H1 (cell line): ENCODE measurements around the gene TSPAN9. TPM values are rescaled to one million over a fixed set of nuclear protein-coding genes. Genes with fewer than 3 reads are reported as not detected.
A peak's percentile ranks its signal among the peaks of the same experiment; 100 is the strongest.

Experiments
- CTCF ChIA-PET: fragments of 300-600 bp; sonication (Branson Sonifier 250); formaldehyde crosslinking; loops from one replicate; lab custom pipeline; 2021; ENCODE audit not compliant: partially characterized antibody; lab: Charles Lee
- POLR2A ChIA-PET: fragments of 300-600 bp; sonication (Branson Sonifier 250); formaldehyde crosslinking; loops from one replicate; lab custom pipeline; 2021; ENCODE audit warnings: inconsistent platforms; ENCODE audit not compliant: partially characterized antibody; lab: Charles Lee
- DNase-seq, 2 experiments: peaks; one replicate each; pipeline versions ENCODE4 v3.0.0 to v3.0.0-alpha.2; 2010 to 2022; ENCODE audit warnings: low spot score in 2 of 2, low read depth in 1 of 2, mixed read lengths in 1 of 2
- FAIRE-seq: peaks from 2 replicates; lab custom pipeline; 2011; peaks lifted over from hg19 to GRCh38; lab: Jason Lieb, UNC
- H2AFZ ChIP-seq: 2 replicates; pipeline ENCODE4 v1.8.1; 2012; ENCODE audit warnings: low read length, inconsistent platforms
- H2AK5ac ChIP-seq: 2 replicates; pipeline ENCODE4 v1.6.1; 2013; ENCODE audit warnings: low read depth, low read length
- H2BK120ac ChIP-seq: replicated peaks from 2 replicates; pipeline ENCODE3; 2013; ENCODE audit warnings: low read depth, low read length, inconsistent platforms
- H2BK12ac ChIP-seq: 2 replicates; pipeline ENCODE4 v1.6.1; 2013; ENCODE audit warnings: low read depth, low read length
- H2BK15ac ChIP-seq: 2 replicates; pipeline ENCODE4 v1.6.1; 2013; ENCODE audit warnings: low read length
- H2BK20ac ChIP-seq: 2 replicates; pipeline ENCODE4 v1.6.1; 2013; ENCODE audit warnings: low read length
- H2BK5ac ChIP-seq: 2 replicates; pipeline ENCODE4 v1.6.1; 2013; ENCODE audit warnings: low read depth, low read length
- H3K14ac ChIP-seq: 2 replicates; pipeline ENCODE4 v1.6.1; 2013; ENCODE audit warnings: inconsistent platforms; ENCODE audit not compliant: insufficient read length
- H3K18ac ChIP-seq: 2 replicates; pipeline ENCODE4 v1.6.1; 2013; ENCODE audit warnings: low read length; ENCODE audit errors: extremely low read depth
- H3K23ac ChIP-seq: 2 replicates; pipeline ENCODE4 v1.6.1; 2013; ENCODE audit warnings: inconsistent platforms; ENCODE audit not compliant: insufficient read length
- H3K23me2 ChIP-seq: 2 replicates; pipeline ENCODE4 v1.6.1; 2013; ENCODE audit warnings: low read depth, low read length
- H3K27ac ChIP-seq: 2 replicates; pipeline ENCODE4 v1.6.1; 2011; ENCODE audit warnings: low read depth, low read length, inconsistent platforms
- H3K27me3 ChIP-seq, 4 experiments: replicated peaks in 1 of 4; 1 replicate in 1 of 4; 2 replicates in 3 of 4; pipeline versions ENCODE4 v1.6.1 to v1.8.1; 2011 to 2013; ENCODE audit warnings: low read length in 3 of 4, mild to moderate bottlenecking in 3 of 4, inconsistent platforms in 2 of 4, mixed read lengths in 2 of 4, moderate library complexity in 1 of 4; ENCODE audit not compliant: control insufficient read depth in 3 of 4, insufficient read depth in 3 of 4; ENCODE audit errors: extremely low read depth in 1 of 4
- H3K36me3 ChIP-seq, 4 experiments: 2 replicates each; pipeline versions ENCODE4 v1.6.1 to v1.8.1; 2011 to 2013; ENCODE audit warnings: mild to moderate bottlenecking in 4 of 4, low read length in 3 of 4, moderate library complexity in 2 of 4, control low read depth in 1 of 4, inconsistent platforms in 1 of 4; ENCODE audit not compliant: insufficient read depth in 4 of 4, control insufficient read depth in 2 of 4
- H3K4ac ChIP-seq: replicated peaks from 2 replicates; pipeline ENCODE3; 2013; ENCODE audit warnings: low read length, low read depth, mixed read lengths, inconsistent platforms; ENCODE audit not compliant: insufficient read length
- H3K4me1 ChIP-seq, 4 experiments: replicated peaks in 1 of 4; 1 replicate in 1 of 4; 2 replicates in 3 of 4; pipeline versions ENCODE4 v1.6.1 to v1.8.1; 2011 to 2013; ENCODE audit warnings: low read length in 3 of 4, inconsistent platforms in 2 of 4, mixed read lengths in 1 of 4; ENCODE audit not compliant: insufficient read depth in 4 of 4, control insufficient read depth in 3 of 4
- H3K4me2 ChIP-seq, 2 experiments: 2 replicates each; pipeline versions ENCODE4 v1.6.1 to v1.8.1; 2011 to 2013; ENCODE audit warnings: low read depth in 2 of 2, low read length in 2 of 2, control low read depth in 1 of 2, inconsistent platforms in 1 of 2, mild to moderate bottlenecking in 1 of 2; ENCODE audit not compliant: insufficient read depth in 1 of 2
- H3K4me3 ChIP-seq, 4 experiments: fragments of 200-600, 300-600 bp in 1 of 4; sonication (generic), shearing (Covaris generic), sonication (Bioruptor Twin) in 1 of 4; 2 replicates each; pipeline versions ENCODE4 v1.5.1 to v1.8.1; 2011 to 2016; ENCODE audit warnings: low read length in 4 of 4, low read depth in 3 of 4, control low read depth in 2 of 4, inconsistent platforms in 2 of 4, mild to moderate bottlenecking in 2 of 4, mixed read lengths in 1 of 4, moderate library complexity in 1 of 4; ENCODE audit not compliant: insufficient read depth in 2 of 4; ENCODE audit errors: extremely low read depth in 1 of 4
- H3K56ac ChIP-seq: replicated peaks from 2 replicates; pipeline ENCODE3; 2013; ENCODE audit warnings: low read depth, mild to moderate bottlenecking, mixed read lengths, low read length, inconsistent platforms; ENCODE audit not compliant: insufficient read length
- H3K79me1 ChIP-seq: 2 replicates; pipeline ENCODE4 v1.6.1; 2013; ENCODE audit warnings: low read depth, low read length, control low read depth
- H3K79me2 ChIP-seq, 2 experiments: 2 replicates each; pipeline versions ENCODE4 v1.6.1 to v1.8.1; 2012 to 2013; ENCODE audit warnings: low read length in 2 of 2, mild to moderate bottlenecking in 2 of 2, inconsistent platforms in 1 of 2; ENCODE audit not compliant: insufficient read depth in 2 of 2, control insufficient read depth in 1 of 2
- H3K9ac ChIP-seq, 4 experiments: replicated peaks in 1 of 4; 1 replicate in 1 of 4; 2 replicates in 3 of 4; pipeline versions ENCODE4 v1.6.1 to v1.8.1; 2011 to 2013; ENCODE audit warnings: low read depth in 3 of 4, low read length in 3 of 4, control low read depth in 2 of 4, mild to moderate bottlenecking in 2 of 4, moderate library complexity in 2 of 4, inconsistent platforms in 1 of 4; ENCODE audit errors: extremely low read depth in 1 of 4
- H3K9me3 ChIP-seq, 2 experiments: 2 replicates each; pipeline versions ENCODE4 v1.6.1 to v1.8.1; 2012 to 2013; ENCODE audit warnings: mild to moderate bottlenecking in 2 of 2, moderate library complexity in 2 of 2, control low read depth in 1 of 2, inconsistent platforms in 1 of 2, low read depth in 1 of 2, low read length in 1 of 2, mixed read lengths in 1 of 2; ENCODE audit not compliant: insufficient read depth in 2 of 2
- H4K20me1 ChIP-seq, 2 experiments: replicated peaks in 1 of 2; 2 replicates each; pipeline versions ENCODE3 to v1.8.1; 2011 to 2013; ENCODE audit warnings: inconsistent platforms in 2 of 2, low read length in 2 of 2, mild to moderate bottlenecking in 1 of 2; ENCODE audit not compliant: insufficient read depth in 2 of 2, control insufficient read depth in 1 of 2
- H4K5ac ChIP-seq: 2 replicates; pipeline ENCODE4 v1.6.1; 2013; ENCODE audit warnings: low read length, low read depth, mixed read lengths, inconsistent platforms; ENCODE audit not compliant: insufficient read length
- H4K8ac ChIP-seq: 2 replicates; pipeline ENCODE4 v1.8.0; 2013; ENCODE audit warnings: mild to moderate bottlenecking, moderate library complexity, low read length, inconsistent platforms; ENCODE audit not compliant: insufficient read depth; ENCODE audit errors: extremely low read depth
- H4K91ac ChIP-seq: replicated peaks from 2 replicates; pipeline ENCODE3; 2013; ENCODE audit warnings: low read length, mixed read lengths, inconsistent platforms; ENCODE audit not compliant: insufficient read length
- BACH1 ChIP-seq: IDR thresholded peaks from 2 replicates; pipeline ENCODE4 v1.6.1; 2012; ENCODE audit warnings: low read length, improper control_type of control experiment
- CHD1 ChIP-seq: IDR thresholded peaks from 2 replicates; pipeline ENCODE4 v1.6.1; 2012; ENCODE audit warnings: low read depth, low read length, improper control_type of control experiment
- GABPA ChIP-seq: IDR thresholded peaks from 2 replicates; pipeline ENCODE4 v1.6.1; 2011; ENCODE audit warnings: mild to moderate bottlenecking, low read length, moderate library complexity, borderline replicate concordance; ENCODE audit not compliant: insufficient read depth
- GTF2F1 ChIP-seq: IDR thresholded peaks from 2 replicates; pipeline ENCODE4 v1.6.1; 2012; ENCODE audit warnings: low read depth, low read length, improper control_type of control experiment, borderline replicate concordance
- POLR2A ChIP-seq, 2 experiments: IDR thresholded peaks; 1 replicate in 1 of 2; 2 replicates in 1 of 2; pipeline ENCODE4 v1.6.1; 2011; ENCODE audit warnings: low read depth in 2 of 2, low read length in 2 of 2, mild to moderate bottlenecking in 2 of 2; ENCODE audit errors: control extremely low read depth in 1 of 2
- RFX5 ChIP-seq: IDR thresholded peaks from 2 replicates; pipeline ENCODE4 v1.6.1; 2011; ENCODE audit warnings: low read depth, low read length, improper control_type of control experiment, borderline replicate concordance
- SAP30 ChIP-seq: fragments of 300-600 bp; sonication (generic); IDR thresholded peaks from 2 replicates; pipeline ENCODE4 v1.7.1; 2012; ENCODE audit warnings: low read length, moderate library complexity, mild to moderate bottlenecking, inconsistent platforms; ENCODE audit not compliant: insufficient read depth, insufficient replicate concordance
- SP2 ChIP-seq: IDR thresholded peaks from 2 replicates; pipeline ENCODE4 v1.6.1; 2012; ENCODE audit warnings: mild to moderate bottlenecking, low read length, inconsistent platforms
- SP4 ChIP-seq: IDR thresholded peaks from 2 replicates; pipeline ENCODE4 v1.6.1; 2012; ENCODE audit warnings: low read length, inconsistent platforms
- TBP ChIP-seq: IDR thresholded peaks from 2 replicates; pipeline ENCODE4 v1.6.1; 2011; ENCODE audit warnings: low read depth, low read length, improper control_type of control experiment
- TEAD4 ChIP-seq: IDR thresholded peaks from 2 replicates; pipeline ENCODE4 v1.6.1; 2012; ENCODE audit warnings: low read depth, low read length, inconsistent platforms, mixed read lengths
- ZNF274 ChIP-seq: IDR thresholded peaks from 2 replicates; pipeline ENCODE4 v1.7.0; 2012; ENCODE audit warnings: low read length, borderline replicate concordance; ENCODE audit errors: extremely low read depth
- WGBS, 2 experiments: shearing (Covaris generic) in 1 of 2; methylation state at CpG; one replicate each; pipeline versions ENCODE4 v1.1.6 to v1.1.7; 2013 to 2015; ENCODE audit warnings: low lambda C conversion rate in 2 of 2, mixed read lengths in 2 of 2, inconsistent platforms in 1 of 2, low coverage in 1 of 2, missing lambda C conversion rate in 1 of 2; ENCODE audit not compliant: insufficient replicate concordance in 2 of 2, insufficient coverage in 1 of 2, insufficient read length in 1 of 2; ENCODE audit errors: extremely low coverage in 1 of 2, missing lambda C conversion rate in 1 of 2; 5-methylcytosine and 5-hydroxymethylcytosine counted together
- polyA plus RNA-seq, 7 experiments: library from polyadenylated mRNA; depleted of rRNA in 3 of 7; stranded (reverse) in 5 of 7; unstranded in 2 of 7; fragments of >200 nt in 5 of 7; fragments of 200-250 nt in 2 of 7; gene quantifications; 1 replicate in 5 of 7; 2 replicates in 1 of 7; 4 replicates in 1 of 7; pipeline versions ENCODE4 v1.2.1 to v1.2.3, GENCODE V29; 2011 to 2013; ENCODE audit warnings: missing spikeins in 2 of 7, mixed read lengths in 2 of 7
- total RNA-seq: library from RNA; stranded (reverse); fragmentation: NEBNext Ultra II Directional; extraction: Animal tissue kit (Norgen Biotek cat#: 25700); gene quantifications from 2 replicates; pipeline ENCODE4 v1.2.1, GENCODE V29; 2021
- TF ChIP-seq, protein P1 (sequence below): IDR thresholded peaks from 2 replicates; pipeline ENCODE4 v1.6.1; 2012; ENCODE audit warnings: inconsistent platforms
- TF ChIP-seq, protein P2 (sequence below): IDR thresholded peaks from 2 replicates; pipeline ENCODE4 v1.6.1; 2011; ENCODE audit warnings: low read depth, mild to moderate bottlenecking, low read length; ENCODE audit not compliant: insufficient read depth

Gene TSPAN9
- total and polyA plus RNA-seq, 2 of the 8 experiments (the other 6 are each of a cell fraction or from before 2014, with no cell fraction given) = 11.5 to 29.1 TPM

DNA sequence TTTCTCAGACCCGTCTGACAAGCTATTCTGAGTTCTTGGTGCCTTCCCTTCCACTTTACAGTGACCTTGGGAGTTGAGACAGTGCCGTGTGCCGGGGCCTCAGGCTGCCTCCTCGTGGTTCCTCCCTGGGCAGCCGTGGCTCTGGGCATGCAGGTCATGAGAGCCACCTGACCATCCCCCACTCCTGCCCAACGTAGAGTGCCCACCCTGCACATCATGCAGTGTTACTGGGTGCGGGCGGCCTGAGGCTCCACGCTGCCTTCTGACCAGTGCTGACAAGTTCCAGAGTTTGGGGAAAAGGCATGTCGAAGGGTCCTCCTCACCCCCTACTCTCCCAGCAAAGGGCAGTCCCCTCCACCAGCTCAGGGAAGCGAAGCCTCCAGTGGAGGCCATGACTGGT is 190.5 kb downstream of the TSPAN9 start:
- H3K23ac ChIP-seq = no peak overlapping the region
- no peak overlapping the region for H3K4ac ChIP-seq
- H3K79me2 ChIP-seq = no peaks in the 10 kb centered on the region
- H2BK12ac ChIP-seq = no peak overlapping the region
- 95% methylated on average over 11 of the region's 11 CpGs; no CpG with 5 or more reads in 1 of the 2 experiments for WGBS, 2 experiments
- H3K14ac ChIP-seq = no peak overlapping the region
- peaks cover 0 to 2% of the 10 kb centered on the region in 2 experiments for H4K20me1 ChIP-seq
- H3K9ac ChIP-seq = no peak overlapping the region
- H3K9me3 ChIP-seq = no peaks in the 10 kb centered on the region
- H2BK120ac ChIP-seq = no peak overlapping the region
- H4K5ac ChIP-seq = no peak overlapping the region
- peak overlapping the region; percentile 57; the same call in 1 of the 2 replicates for H4K8ac ChIP-seq
- H2BK5ac ChIP-seq = peak overlapping the region; percentile 35; the same call in 1 of the 2 replicates
- H3K27me3 ChIP-seq = no peaks in the 10 kb centered on the region
- no peak overlapping the region for H2AFZ ChIP-seq
- no peak overlapping the region for H2AK5ac ChIP-seq
- no peaks in the 10 kb centered on the region for H3K36me3 ChIP-seq
- H3K18ac ChIP-seq = no peak overlapping the region
- H4K91ac ChIP-seq = no peak overlapping the region
- H3K27ac ChIP-seq = no peak overlapping the region
- DNase-seq = no peak
- H3K79me1 ChIP-seq = no peaks in the 10 kb centered on the region; the same call in 1 of the 2 replicates
- CTCF ChIA-PET = interaction anchor here (1.0 to 7.6 kb wide), 10 partner anchors 9 to 133 kb away, joined by 3 to 77 read pairs (median 4); no protein-coding TSS in a partner anchor
- no peak overlapping the region for H3K4me2 ChIP-seq
- no peak overlapping the region for H3K56ac ChIP-seq
- no peak overlapping the region for H2BK20ac ChIP-seq
- POLR2A ChIA-PET = interaction anchor here (1.1 kb wide), 1 partner anchor 28 kb away, joined by 3 read pairs; no protein-coding TSS in a partner anchor
- no peaks in the 10 kb centered on the region for H3K23me2 ChIP-seq
- H3K4me3 ChIP-seq = no peak overlapping the region
- H2BK15ac ChIP-seq = no peak overlapping the region
- peaks cover 0 to 10% (median 4%) of the 10 kb centered on the region in 4 experiments; a peak in 5 of 7 replicates for H3K4me1 ChIP-seq
- no peak for FAIRE-seq
- TF ChIP-seq TBP (no peak), GTF2F1 (no peak), TEAD4 (no peak), GABPA (no peak), POLR2A (IDR thresholded peaks at IDR 0.05; ENCODE audit: control extremely low read depth in 1 of 2, low read depth in 2 of 2, low read length in 2 of 2) (no peak), ZNF274 (no peak), CHD1 (no peak), SAP30 (no peak), SP4 (no peak), SP2 (no peak), BACH1 (no peak), RFX5 (no peak)
- TF ChIP-seq, protein P1, sequence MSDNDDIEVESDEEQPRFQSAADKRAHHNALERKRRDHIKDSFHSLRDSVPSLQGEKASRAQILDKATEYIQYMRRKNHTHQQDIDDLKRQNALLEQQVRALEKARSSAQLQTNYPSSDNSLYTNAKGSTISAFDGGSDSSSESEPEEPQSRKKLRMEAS = no peak
- TF ChIP-seq, protein P2, sequence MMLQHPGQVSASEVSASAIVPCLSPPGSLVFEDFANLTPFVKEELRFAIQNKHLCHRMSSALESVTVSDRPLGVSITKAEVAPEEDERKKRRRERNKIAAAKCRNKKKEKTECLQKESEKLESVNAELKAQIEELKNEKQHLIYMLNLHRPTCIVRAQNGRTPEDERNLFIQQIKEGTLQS = no peak
